NCI-H1436 (cell line): ENCODE results near the gene ROPN1L.

Experiments
- DNase-seq: peaks from one replicate; lab custom pipeline; 2025; lab: John Stamatoyannopoulos, UW

Gene ROPN1L

GRCh38 chr5:10427978-10428377, 13.7 kb upstream of the ROPN1L start:
- no peak for DNase-seq

GRCh38 chr5:10431415-10431814, 10.3 kb upstream of the ROPN1L start:
- no peak for DNase-seq

- DNase-seq = no peak
Measured at GRCh38 chr5:10432059-10433008, 9.3 kb upstream of the ROPN1L start.

- DNase-seq = no peak
Measured at GRCh38 chr5:10434392-10434791, 7.3 kb upstream of the ROPN1L start.

GRCh38 chr5:10438301-10438700, 3.4 kb upstream of the ROPN1L start:
- no peak for DNase-seq

- DNase-seq = no peak
Measured at GRCh38 chr5:10439692-10440091, 2.0 kb upstream of the ROPN1L start.

GRCh38 chr5:10440367-10440990, 1.2 kb upstream of the ROPN1L start:
- no peak for DNase-seq

- DNase-seq = no peak
Measured at GRCh38 chr5:10441992-10442435, 335 bp downstream of the ROPN1L start.

GRCh38 chr5:10442576-10442975, 897 bp downstream of the ROPN1L start:
- DNase-seq = no peak

GRCh38 chr5:10445352-10445751, 3.7 kb downstream of the ROPN1L start:
- DNase-seq = no peak

- no peak for DNase-seq
Measured at GRCh38 chr5:10446490-10446889, 4.8 kb downstream of the ROPN1L start.

- no peak for DNase-seq
Measured at GRCh38 chr5:10447041-10447440, 5.4 kb downstream of the ROPN1L start.

- DNase-seq = no peak
Measured at GRCh38 chr5:10448754-10449360, 7.2 kb downstream of the ROPN1L start.

- DNase-seq = no peak
Measured at GRCh38 chr5:10451137-10451824, 9.6 kb downstream of the ROPN1L start.

- peak; percentile 54 for DNase-seq
Measured at GRCh38 chr5:10452768-10453331, 11.2 kb downstream of the ROPN1L start.

- DNase-seq = no peak
Measured at GRCh38 chr5:10453545-10453944, 11.9 kb downstream of the ROPN1L start.

GRCh38 chr5:10454591-10455276, 13.1 kb downstream of the ROPN1L start:
- DNase-seq = no peak

GRCh38 chr5:10455277-10455670, 13.6 kb downstream of the ROPN1L start:
- DNase-seq = no peak

- no peak for DNase-seq
Measured at GRCh38 chr5:10456583-10457420, 15.1 kb downstream of the ROPN1L start.
